Erythroblast (primary cell): Measurements from ENCODE around the gene RNF152.

Experiments used
- GATA1 ChIP-seq: IDR thresholded peaks from 2 replicates; pipeline ENCODE4 v1.6.1; 2011; ENCODE audit warnings: low read depth, mild to moderate bottlenecking, control low read depth, low read length, moderate library complexity
- POLR2A ChIP-seq: IDR thresholded peaks from 2 replicates; pipeline ENCODE4 v1.6.1; 2011; ENCODE audit warnings: mild to moderate bottlenecking, low read length

GRCh38 chr18:61855449-61856378 lies 37.1 kb downstream of the RNF152 start:
- TF ChIP-seq POLR2A (no peak), GATA1 (no peak)
